Lower leg skin (tissue), 4 donors: ENCODE results near the gene RRP9. TPM values are rescaled to one million over a fixed set of nuclear protein-coding genes. Genes with fewer than 3 reads are reported as not detected.
A peak's percentile ranks its signal among the peaks of the same experiment; 100 is the strongest.

ENCODE experiments used
- DNase-seq, 2 donors: peaks; one replicate each; pipeline ENCODE4 v3.0.0-alpha.2; 2019; ENCODE audit warnings: low spot score in 2 of 2
- H3K4me3 ChIP-seq: fragments of 200-600 bp; sonication (generic); 2 replicates; pipeline ENCODE4 v1.5.1; 2017; ENCODE audit warnings: mild to moderate bottlenecking, low read depth; ENCODE audit not compliant: poor library complexity, severe bottlenecking
- CTCF ChIP-seq, 3 donors: fragments of 450-650 bp; IDR thresholded peaks; one replicate each; pipeline ENCODE4 v1.5.1; 2016; ENCODE audit warnings: antibody characterized with exemption in 3 of 3, mild to moderate bottlenecking in 3 of 3, moderate library complexity in 2 of 3
- POLR2A ChIP-seq, 2 donors: fragments of 450-650 bp; IDR thresholded peaks; one replicate each; pipeline ENCODE4 v1.6.1; 2016 to 2017; ENCODE audit warnings: antibody characterized with exemption in 2 of 2, mild to moderate bottlenecking in 1 of 2, moderate library complexity in 1 of 2
- WGBS, 2 donors: methylation state at CpG; one replicate each; pipeline ENCODE4 v1.1.5; 2018; 5-methylcytosine and 5-hydroxymethylcytosine counted together
- intact Hi-C: fragments of 100-400 bp; cut with DNase I; formaldehyde crosslinking; loops from one replicate; pipeline ENCODE4 v1.15.0; 2023; ENCODE audit warnings: low total_unique reads
- total RNA-seq, 4 donors: library from RNA; depleted of rRNA; stranded (reverse); fragments of >200 nt; gene quantifications; one replicate each; pipeline ENCODE4 v1.1.0, GENCODE V29; 2016

RRP9 gene
- total RNA-seq, 4 donors from 2014 or later: 10.0 to 16.9 (median 14.0) TPM

GRCh38 chr3:51945031-51945840, 3.5 kb upstream of the RRP9 start:
- no peak for DNase-seq
- intact Hi-C loops: no loop called here
- 81 to 89% methylated on average over 17 to 18 of the region's 18 CpGs for WGBS, 2 donors
- no peak for TF ChIP-seq CTCF (IDR thresholded peaks at IDR 0.05)
- no peak for TF ChIP-seq POLR2A (IDR thresholded peaks at IDR 0.05)
- no peak overlapping the region for H3K4me3 ChIP-seq

- intact Hi-C loops: loop anchor here (5.0 kb wide), 1 partner anchor 198 kb away; no protein-coding TSS in a partner anchor
- no peak overlapping the region for H3K4me3 ChIP-seq
- WGBS, 2 donors: 87 to 90% methylated on average over 11 of the region's 11 CpGs
- DNase-seq: peak in 1 of 2 donors; percentile 87
- TF ChIP-seq POLR2A (IDR thresholded peaks at IDR 0.05) (no peak), CTCF (IDR thresholded peaks at IDR 0.05) (no peak)
These were observed 2.8 kb upstream of the RRP9 start for GRCh38 chr3:51944451-51945021.

GRCh38 chr3:51943451-51944391, 2.0 kb upstream of the RRP9 start:
- peak in 1 of 2 donors; percentile 86 for DNase-seq
- intact Hi-C loops: loop anchor here (5.0 kb wide), 1 partner anchor 199 kb away; no protein-coding TSS in a partner anchor
- TF ChIP-seq POLR2A (IDR thresholded peaks at IDR 0.05) (no peak), CTCF (IDR thresholded peaks at IDR 0.05) (no peak)
- WGBS, 2 donors: 91 to 93% methylated on average over 21 of the region's 21 CpGs
- no peak overlapping the region for H3K4me3 ChIP-seq

GRCh38 chr3:51942603-51943450, 1.1 kb upstream of the RRP9 start:
- H3K4me3 ChIP-seq: no peak overlapping the region
- no peak for TF ChIP-seq POLR2A (IDR thresholded peaks at IDR 0.05)
- no peak for TF ChIP-seq CTCF (IDR thresholded peaks at IDR 0.05)
- intact Hi-C loops: loop anchor here (5.0 kb wide), 1 partner anchor 199 kb away; no protein-coding TSS in a partner anchor
- DNase-seq: peak; percentile 28 to 90
- 28 to 36% methylated on average over 17 of the region's 17 CpGs for WGBS, 2 donors

GRCh38 chr3:51941463-51941797, 274 bp downstream of the RRP9 start:
- intact Hi-C loops: loop anchor here (5.0 kb wide), 1 partner anchor 201 kb away; no protein-coding TSS in a partner anchor
- peak overlapping the region; percentile 59 for H3K4me3 ChIP-seq
- WGBS, 2 donors: 2 to 12% methylated on average over 3 to 11 of the region's 20 CpGs
- TF ChIP-seq POLR2A (IDR thresholded peaks at IDR 0.05) (no peak), CTCF (IDR thresholded peaks at IDR 0.05) (no peak)
- DNase-seq: peak in 1 of 2 donors; percentile 33
